ENCODE measurements around the gene GSTO2. TPM values are rescaled to one million over a fixed set of nuclear protein-coding genes. Genes with fewer than 3 reads are reported as not detected.
A peak's percentile ranks its signal among the peaks of the same experiment; 100 is the strongest.

GSTO2 gene
- 1 to 10 TPM in 2 of 4 donors, under 1 TPM in 2; 0.30 to 1.7 (median 1.0) TPM for total RNA-seq

- DNase-seq (ENCODE audit: low spot score in 2 of 2) = peak; percentile 96
- Histone ChIP-seq H3K4me1 (peaks cover 0 to 23% (median 6%) of the 10 kb centered on the region in 4 donors), H3K9me3 (no peaks in the 10 kb centered on the region), H3K27me3 (no peaks in the 10 kb centered on the region), H3K27ac (peak within 1 kb of the TSS in 3 of 4 donors; percentile 79 to 88 (median 86)), H3K36me3 (peaks cover 0 to 40% (median 5%) of the 10 kb centered on the region in 3 donors), H3K4me3 (peak within 1 kb of the TSS; percentile 48 to 92 (median 70))
- 2% methylated on average over 37 to 59 of the region's 59 CpGs for WGBS, 2 donors
- peak in 2 of 5 experiments; percentile 16 to 43 for TF ChIP-seq CTCF (IDR thresholded peaks at IDR 0.05)
- peak in 1 of 2 donors; percentile 83 for TF ChIP-seq POLR2A (IDR thresholded peaks at IDR 0.05)
- peak; percentile 67 to 84 for TF ChIP-seq EP300 (IDR thresholded peaks at IDR 0.05)
These were observed at the start of gene GSTO2 for GRCh38 chr10:104268713-104269645. GSTO2 (plus strand) TSS chr10:104269184; CDS start chr10:104274916, 5,732 bp downstream.

- Histone ChIP-seq H3K27me3 (no peaks in the 10 kb centered on the region), H3K27ac (no peak overlapping the region), H3K4me3 (no peak overlapping the region), H3K9me3 (no peaks in the 10 kb centered on the region), H3K36me3 (no peaks in the 10 kb centered on the region), H3K4me1 (no peaks in the 10 kb centered on the region)
- DNase-seq (ENCODE audit: low spot score in 2 of 2) = no peak
- TF ChIP-seq EP300 (IDR thresholded peaks at IDR 0.05) = no peak
- no peak for TF ChIP-seq CTCF (IDR thresholded peaks at IDR 0.05)
- TF ChIP-seq POLR2A (IDR thresholded peaks at IDR 0.05) = no peak
- 59 to 78% methylated on average over 2 of the region's 2 CpGs for WGBS, 2 donors
These were observed 48.5 kb upstream of the GSTO2 start for GRCh38 chr10:104220522-104220921.

GRCh38 chr10:104223304-104223703 lies 45.7 kb upstream of the GSTO2 start:
- H3K4me1 ChIP-seq = no peaks in the 10 kb centered on the region
- H3K27ac ChIP-seq = no peak overlapping the region
- TF ChIP-seq CTCF (IDR thresholded peaks at IDR 0.05) (no peak), EP300 (IDR thresholded peaks at IDR 0.05) (no peak), POLR2A (IDR thresholded peaks at IDR 0.05) (no peak)
- no peaks in the 10 kb centered on the region for H3K36me3 ChIP-seq
- H3K4me3 ChIP-seq = no peak overlapping the region
- no peaks in the 10 kb centered on the region for H3K27me3 ChIP-seq
- no peak for DNase-seq (ENCODE audit: low spot score in 2 of 2)
- no peaks in the 10 kb centered on the region for H3K9me3 ChIP-seq

GRCh38 chr10:104230490-104230889 lies 38.5 kb upstream of the GSTO2 start:
- peaks cover 0 to 12% (median 6%) of the 10 kb centered on the region in 4 donors for H3K4me1 ChIP-seq
- WGBS, 2 donors = 68 to 75% methylated on average over 4 of the region's 4 CpGs

More at GRCh38 chr10:104230490-104230889, 38.5 kb upstream of the GSTO2 start:
- Histone ChIP-seq H3K27me3 (no peaks in the 10 kb centered on the region), H3K4me3 (no peak overlapping the region), H3K36me3 (no peaks in the 10 kb centered on the region), H3K27ac (no peak overlapping the region), H3K9me3 (peaks cover 0 to 6% (median 0%) of the 10 kb centered on the region in 4 donors)
- no peak for DNase-seq (ENCODE audit: low spot score in 2 of 2)
- TF ChIP-seq POLR2A (IDR thresholded peaks at IDR 0.05) (no peak), EP300 (IDR thresholded peaks at IDR 0.05) (no peak), CTCF (IDR thresholded peaks at IDR 0.05) (no peak)
